Umbilical cord (tissue), 2 donors: ENCODE measurements around the gene CFAP20DC. TPM values are rescaled to one million over a fixed set of nuclear protein-coding genes. Genes with fewer than 3 reads are reported as not detected.
A peak's percentile ranks its signal among the peaks of the same experiment; 100 is the strongest.
"Not testable (repeated sequence)": the region's sequence is repeated elsewhere in the genome, so short reads cannot be mapped to it uniquely, and the experiment has no call there.

ENCODE experiments used
- DNase-seq: peaks from one replicate; pipeline ENCODE4 v3.0.0-alpha.2; 2015; ENCODE audit warnings: low spot score
- total RNA-seq: library from RNA; depleted of rRNA; stranded (reverse); fragments of >200 nt; gene quantifications from one replicate; pipeline ENCODE4 v1.2.3, GENCODE V29; 2014; ENCODE audit warnings: low replicate concordance; ENCODE audit not compliant: insufficient read depth

CFAP20DC gene
- total RNA-seq = 9.4 TPM

DNA sequence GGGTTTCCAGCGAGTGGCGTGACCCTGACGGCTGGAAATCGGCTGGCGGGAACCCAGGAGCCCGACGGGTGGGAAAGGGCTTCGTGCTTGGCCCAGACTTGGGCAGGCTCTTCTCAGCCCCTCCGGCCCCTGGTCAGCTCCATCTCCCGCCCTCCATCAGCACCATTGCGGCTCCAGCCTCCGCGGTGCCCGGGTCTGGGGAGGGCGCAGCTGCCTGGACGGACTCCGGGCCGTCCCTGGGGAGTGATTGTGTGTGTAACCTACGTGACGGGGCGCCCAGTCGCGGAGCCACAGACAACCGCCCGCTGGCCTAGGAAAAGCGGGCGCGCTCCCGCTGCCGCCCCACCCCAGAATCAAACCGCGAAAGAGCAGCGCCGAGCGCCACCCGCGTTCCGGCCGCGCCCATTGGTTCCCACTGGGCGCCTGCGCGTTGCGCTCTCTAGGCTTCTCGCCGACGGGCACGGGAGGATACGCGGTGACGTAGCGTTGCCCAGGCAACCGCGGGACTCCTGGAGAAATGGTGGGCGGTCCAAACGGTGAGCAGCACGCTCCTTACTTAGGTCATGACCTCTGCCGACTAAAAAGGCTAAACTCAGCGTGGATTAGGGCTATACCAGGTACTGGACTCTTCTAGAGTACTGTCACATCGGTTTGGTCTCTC is at the start of gene CFAP20DC:
CFAP20DC (minus strand) TSS at position 355 of the 661 bp plus-strand sequence. CDS start 394 bp downstream, outside the sequence.
- DNase-seq = peak; percentile 97

DNA sequence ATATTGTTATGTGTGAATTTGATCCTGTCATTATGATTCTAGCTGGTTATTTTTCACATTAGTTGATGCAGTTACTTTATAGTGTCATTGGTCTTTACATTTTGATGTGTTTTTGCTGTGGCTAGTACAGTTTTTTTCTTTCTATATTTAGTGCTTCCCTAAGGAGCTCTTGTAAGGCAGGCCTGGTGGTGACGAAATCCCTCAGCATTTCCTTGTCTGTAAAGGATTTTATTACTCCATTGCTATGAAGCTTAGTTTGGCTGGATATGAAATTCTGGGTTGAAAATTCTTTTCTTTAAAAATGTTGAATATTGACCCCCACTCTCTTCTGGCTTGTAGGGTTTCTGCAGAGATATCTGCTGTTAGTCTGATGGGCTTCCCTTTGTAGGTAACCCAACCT is 48.7 kb upstream of the CFAP20DC start:
- DNase-seq = not testable (repeated sequence)

DNA sequence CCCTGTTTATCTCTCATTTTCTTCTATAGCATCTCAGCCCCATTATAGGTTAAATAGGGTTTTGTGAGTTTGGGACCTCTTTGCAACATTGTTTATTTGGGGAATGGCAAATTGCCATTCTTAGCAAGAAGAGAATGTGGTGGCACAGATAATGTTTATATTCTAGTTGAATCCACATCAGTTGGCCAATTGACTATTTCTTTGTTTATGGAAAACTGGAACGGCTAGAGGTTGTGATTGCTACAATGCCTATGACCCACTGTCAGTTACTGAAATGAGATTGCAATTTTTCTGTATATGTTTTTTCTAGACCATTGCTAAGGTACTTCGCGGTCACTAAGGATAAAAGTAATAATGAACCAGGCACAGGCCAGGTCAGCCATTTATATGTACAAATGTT is 44.6 kb upstream of the CFAP20DC start:
- DNase-seq = no peak

DNA sequence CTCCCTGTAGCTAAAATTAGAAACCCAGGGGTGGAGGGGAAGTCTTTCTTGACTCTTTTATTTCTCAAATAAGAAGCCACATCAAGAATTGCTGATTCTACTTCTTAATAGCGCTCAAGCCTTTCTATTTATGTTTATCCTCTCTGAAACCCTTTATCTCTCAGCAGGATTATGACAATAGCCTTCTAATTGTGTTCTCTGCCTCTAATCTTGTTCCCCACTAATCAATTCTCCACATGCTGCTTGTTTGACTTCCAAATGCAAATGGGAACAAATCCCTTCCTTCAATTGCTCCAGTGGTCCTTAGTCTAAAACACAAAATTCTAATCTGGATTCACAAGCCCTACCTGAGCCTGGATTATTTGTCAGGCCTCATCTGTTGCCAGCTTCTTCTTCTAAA is 43.7 kb upstream of the CFAP20DC start:
- no peak for DNase-seq

DNA sequence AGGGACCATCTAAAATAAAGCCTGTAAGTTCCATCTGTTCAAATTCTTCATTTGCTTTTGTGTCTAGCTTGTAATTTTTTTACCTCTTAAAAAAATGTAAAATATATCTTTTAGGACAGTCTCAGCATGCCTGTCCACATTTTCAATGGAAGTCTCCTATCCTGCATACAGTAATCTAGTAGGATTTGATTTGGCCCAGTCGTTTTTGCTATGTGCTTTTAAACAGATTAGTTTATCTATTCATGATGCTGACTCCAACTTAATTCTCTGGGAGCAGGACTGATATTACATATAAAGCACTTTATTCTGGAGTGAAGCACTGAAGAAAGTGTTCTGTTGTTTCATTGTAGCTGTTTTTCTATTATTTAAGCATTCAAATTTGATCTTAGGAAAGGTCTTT is 38.9 kb upstream of the CFAP20DC start:
- DNase-seq = peak; percentile 90

DNA sequence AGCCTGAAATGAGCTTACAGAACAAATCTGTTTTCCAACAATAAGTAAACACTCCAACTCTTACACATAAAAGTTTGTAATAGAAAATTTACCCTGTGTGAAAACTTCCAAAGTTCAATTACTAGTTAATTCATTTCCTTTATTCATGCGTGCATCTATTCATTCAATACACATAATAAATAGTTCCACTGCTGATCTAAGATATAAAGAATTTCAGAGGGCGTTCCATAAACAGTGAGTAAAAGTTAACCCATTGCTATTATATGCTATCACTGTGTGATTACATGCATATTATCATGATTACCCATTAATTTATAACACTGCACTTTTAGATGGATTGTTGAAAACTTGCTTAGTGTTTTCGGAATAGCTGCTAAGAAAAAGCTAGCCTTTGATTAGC is 36.2 kb upstream of the CFAP20DC start:
- DNase-seq = no peak

DNA sequence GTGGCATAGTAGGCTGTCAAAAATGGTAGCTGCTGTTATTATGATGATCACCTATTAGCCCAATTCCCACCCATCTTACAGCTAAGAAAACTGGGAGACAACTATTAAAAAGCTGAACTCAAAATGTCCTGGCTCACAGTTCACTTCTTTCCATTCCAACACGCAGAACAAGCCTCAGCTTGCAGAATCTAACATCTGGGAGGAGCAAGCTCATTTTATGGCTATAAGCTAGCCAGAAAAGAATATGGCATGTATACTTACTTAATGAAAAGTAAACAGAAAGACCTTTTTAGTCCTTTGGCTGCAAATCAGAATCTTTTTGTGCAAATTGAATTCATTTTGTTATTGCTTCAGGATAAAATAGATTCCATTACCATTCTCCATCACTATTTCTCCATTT is 34.8 kb upstream of the CFAP20DC start:
- peak; percentile 40 for DNase-seq

DNA sequence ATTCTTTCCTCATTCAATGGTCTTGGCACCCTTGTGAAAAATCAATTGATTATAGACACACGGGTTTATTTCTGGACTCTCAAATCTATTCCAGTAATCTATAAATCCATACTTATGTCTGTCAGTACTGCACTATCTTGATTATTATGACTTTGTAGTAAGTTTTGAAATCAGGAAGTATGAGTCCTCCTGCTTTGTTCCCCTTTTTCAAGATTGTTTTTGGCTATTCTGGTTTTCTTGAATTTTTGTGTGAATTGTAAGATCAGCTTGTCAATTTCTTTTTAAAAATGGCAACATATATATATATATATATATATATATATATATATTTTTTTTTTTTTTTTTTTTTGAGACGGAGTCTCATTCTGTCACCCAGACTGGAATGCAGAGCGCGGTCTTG is 32.3 kb upstream of the CFAP20DC start:
- DNase-seq = no peak

DNA sequence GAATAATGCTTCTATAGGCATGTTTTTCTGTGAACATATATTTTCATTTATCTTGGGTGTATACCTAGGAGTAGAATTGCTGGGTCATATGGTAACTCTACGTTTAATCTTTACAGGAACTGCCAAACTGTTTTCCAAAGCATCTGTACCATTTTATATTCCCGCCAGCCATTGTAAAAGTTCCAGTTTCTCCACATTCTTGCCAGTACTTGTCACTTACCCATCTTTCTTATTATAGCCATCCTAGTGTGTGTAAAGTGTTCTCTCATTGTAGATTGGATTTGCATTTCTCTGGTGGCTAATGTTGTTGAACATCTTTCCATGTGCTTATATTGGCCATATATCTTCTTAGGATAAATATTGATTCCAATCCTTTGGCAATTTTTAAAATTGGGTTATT is 31.2 kb upstream of the CFAP20DC start:
- no peak for DNase-seq

DNA sequence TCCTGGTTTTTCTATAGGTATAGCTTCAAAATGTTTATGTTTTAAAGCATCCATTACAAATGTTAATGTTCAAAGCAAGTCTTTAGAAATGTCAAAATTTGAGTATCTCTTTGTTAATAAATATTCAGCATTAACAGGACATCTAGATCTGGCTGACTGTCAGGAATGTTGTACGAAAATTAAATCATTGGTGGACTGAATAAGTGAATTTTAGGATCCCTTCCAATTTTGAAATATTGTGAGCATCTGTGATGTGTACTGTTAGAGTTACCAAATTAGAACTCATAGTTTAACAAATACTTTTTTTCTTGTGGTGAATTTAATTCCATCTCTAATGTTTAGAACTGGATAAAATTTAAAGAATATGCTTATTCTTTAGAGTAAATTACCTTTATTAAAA is 30.1 kb upstream of the CFAP20DC start:
- DNase-seq = no peak

DNA sequence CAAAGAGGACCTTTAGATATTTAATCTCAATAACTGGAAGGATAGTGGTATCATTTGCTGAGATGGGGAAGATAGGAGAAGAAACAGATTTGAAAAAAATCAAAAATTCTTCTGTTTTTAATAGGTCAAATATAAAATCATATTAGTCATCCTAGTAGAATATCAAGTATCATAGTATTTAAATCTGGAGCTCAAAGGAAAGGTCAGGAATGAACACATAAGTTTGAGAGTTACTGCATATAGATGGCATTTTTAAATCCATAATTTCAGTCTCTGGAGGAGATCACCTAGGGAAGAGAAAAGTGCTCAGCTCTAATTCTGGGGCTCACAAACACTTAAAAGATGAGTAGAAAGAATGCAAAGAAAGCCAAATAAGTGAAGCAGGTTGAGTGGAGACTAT is 24.9 kb upstream of the CFAP20DC start:
- DNase-seq = no peak

DNA sequence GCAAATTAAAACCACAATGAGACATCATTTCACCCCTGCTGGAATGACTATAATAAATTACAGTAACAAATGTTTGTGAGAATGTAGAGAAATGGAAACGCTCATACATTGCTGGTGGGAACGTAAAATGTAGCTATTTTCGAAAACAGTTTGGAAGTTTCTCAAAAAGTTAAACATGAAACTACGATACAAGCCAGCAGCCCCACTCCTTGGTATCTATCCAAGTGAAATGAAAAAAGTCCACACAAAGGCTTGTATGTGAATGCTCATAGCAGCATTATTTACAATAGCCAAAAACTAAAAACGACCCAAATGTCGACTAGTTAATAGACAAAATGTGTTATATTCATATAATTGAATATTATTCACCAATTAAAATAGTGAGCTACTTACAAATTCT is 22.9 kb upstream of the CFAP20DC start:
- no peak for DNase-seq

DNA sequence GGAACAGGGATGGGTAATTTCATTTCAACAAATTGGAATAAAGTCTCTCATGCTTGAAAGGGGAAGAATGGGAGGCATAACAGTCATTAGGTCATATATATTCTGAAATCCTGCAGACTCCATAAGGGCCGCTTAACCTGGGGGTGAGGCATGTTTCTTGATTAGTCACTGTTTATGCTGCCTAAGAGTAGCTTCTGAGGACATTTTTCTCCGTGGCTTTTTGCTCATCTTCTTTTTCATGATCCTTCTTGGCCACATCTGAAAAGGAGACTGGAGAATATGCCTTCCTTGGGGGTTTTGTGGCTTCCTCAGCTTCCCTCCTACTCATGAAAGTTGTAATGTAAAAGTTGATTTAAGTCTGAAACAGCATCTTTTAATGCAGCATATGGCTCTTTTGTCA is 20.0 kb upstream of the CFAP20DC start:
- DNase-seq = no peak

DNA sequence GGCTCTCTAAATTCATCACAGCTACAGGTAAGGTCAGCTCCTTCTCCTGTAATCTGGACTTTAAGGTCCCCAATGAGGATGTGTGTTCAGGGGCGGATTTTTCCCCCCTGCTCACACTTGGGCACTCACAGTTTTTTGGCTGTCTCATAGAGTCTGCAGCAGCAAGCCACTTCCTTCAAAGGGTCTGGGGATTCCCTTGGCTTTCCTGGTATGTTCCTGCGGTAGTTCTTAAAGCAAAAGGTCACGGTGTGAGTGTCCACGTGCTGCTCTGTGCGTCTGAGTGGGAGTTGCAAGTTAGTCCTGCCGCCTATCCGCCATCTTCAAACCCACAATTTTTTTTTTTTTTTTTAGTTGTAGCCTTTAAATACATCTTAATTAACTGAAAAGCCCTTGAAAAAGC is 15.4 kb upstream of the CFAP20DC start:
- no peak for DNase-seq

DNA sequence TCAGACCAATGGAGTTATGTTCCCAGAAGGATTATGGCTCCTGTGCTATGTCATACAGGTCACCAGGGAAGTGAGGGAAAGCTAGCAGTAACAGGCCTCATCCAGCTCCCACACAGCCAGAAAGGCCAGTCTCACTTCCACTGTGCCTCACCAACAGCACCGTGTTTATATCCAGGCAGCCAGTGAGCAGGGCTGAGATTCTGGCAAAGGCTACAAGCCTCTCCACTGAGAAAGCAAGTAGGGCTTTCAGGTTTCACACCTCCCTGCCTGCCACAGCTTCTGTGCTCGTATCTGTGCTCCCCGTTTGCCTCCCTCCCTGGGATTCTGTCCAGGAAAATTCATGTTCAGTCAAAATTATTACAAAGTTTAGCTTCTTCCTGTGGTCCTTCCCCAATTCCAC is 14.9 kb upstream of the CFAP20DC start:
- no peak for DNase-seq

DNA sequence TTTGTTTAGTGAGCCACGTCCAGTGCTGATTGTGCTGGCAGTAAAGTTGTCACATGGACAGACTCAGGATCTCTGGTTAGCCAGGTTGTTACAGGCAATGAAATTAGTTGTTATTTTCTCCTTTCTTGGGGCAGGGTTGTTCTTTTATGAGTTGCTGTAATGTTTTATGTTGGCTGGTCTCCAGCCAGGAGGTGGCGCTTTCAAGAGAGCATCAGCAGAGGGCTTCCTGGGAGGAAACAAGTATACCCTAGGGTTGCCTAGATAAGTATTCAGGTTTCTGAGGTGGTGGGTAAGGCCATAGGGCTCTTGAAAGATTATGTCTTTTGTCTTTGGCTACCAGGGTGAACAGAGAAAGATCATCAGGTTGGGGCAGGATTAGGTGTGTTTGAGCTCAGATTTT is 14.5 kb upstream of the CFAP20DC start:
- no peak for DNase-seq

DNA sequence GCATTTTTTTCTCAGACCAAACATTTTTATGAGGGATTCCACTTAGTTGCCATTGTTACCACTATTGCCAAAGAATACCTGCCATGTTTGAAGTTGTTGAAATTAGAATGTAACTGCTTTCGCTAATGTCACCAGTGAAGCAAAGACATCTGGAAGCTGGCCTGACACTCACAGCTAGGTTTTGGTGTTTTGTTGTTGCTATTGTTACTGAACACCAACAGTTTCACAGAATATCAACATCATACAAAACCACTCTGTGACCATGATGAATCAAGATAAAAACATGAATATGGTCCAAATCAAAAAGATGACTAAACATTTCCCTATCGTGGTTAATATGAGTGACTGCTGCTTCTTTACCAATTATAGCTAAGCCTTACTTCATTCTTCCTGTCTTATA is 6.9 kb upstream of the CFAP20DC start:
- no peak for DNase-seq

DNA sequence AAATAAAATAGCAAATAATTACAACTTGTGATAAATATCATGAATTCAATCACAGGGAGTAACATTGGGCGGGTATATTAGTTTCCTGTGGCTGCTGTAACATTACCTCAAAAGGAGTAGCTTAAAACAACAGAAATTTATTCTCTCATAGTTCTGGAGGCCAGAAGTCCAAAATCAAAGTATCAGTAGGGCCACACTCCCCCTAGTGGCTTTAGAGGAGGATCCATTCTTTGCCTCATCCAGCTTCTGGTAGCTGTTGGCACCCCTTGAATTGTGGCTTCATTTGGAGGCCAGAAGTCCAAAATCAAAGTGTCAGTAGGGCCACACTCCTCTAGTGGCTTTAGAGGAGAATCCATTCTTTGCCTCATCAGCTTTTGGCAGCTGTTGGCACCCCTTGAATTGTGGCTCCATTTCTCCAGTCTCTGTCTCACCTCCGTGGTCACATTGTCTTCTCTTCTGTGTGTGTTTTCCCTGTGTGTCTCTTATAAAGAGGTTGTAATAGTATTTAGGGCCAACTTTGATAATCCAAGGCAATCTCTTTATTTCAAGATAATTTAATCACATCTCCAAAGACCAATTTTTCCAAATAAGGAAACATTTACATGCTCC is 3.1 kb upstream of the CFAP20DC start:
- peak; percentile 13 for DNase-seq

DNA sequence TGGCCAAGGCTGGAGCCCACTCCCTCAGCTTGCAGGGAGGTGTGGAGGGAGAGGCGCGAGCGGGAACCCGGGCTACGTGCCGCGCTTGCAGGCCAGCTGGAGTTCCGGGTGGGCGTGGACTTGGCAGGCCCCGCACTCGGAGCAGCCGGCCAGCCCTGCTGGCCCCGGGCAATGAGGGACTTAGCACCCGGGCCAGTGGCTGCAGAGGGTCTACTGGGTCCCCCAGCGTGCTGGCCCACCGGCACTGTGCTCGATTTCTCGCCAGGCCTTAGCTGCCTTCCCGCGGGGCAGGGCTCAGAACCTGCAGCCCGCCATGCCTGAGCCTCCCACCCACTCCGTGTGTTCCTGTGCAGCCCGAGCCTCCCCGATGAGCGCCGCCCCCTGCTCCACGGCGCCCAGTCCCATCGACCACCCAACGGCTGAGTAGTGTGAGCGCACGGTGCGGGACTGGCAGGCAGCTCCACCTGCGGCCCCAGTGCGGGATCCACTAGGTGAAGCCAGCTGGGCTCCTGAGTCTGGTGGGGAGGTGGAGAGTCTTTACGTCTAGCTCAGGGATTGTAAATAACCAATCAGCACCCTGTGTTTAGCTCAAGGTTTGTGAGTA is 1.1 kb upstream of the CFAP20DC start:
- not testable (repeated sequence) for DNase-seq

DNA sequence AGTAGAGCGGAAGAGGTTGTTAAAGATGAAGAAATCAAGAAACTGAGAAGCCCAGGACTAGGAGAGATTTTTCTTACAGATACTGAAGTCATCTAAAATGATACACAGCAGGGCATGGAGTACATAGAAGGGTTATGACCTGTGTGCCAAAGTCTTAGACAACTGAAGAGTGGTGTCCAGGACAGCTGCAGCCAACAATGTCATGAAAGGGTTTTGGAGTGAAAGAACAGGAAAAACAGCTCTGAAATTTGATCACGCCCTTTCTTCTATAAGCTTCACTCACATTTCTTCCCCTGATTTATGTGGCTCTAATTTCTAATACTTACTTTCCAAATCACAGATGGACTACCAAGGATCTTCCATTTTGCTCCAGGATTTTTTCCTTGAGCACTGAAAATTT is 3.0 kb downstream of the CFAP20DC start:
- no peak for DNase-seq

DNA sequence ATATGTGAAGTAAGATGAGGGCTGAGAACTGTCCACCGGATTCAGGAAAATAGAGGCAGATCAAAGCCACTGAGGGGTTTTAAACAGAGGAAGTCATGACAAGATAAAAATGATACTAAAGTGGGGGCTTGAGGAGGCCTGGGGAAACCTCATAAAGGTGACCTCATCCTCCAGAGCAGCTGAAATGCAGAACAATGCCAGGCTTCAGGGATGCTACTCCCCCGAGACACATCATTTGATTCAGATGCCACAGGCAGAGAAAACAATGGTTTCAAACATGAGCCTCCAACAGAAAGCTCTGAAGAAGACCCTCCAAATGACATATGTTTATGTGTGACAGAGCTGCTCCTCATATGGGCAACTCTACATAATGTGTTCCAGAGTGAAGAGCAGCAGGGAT is 6.4 kb downstream of the CFAP20DC start:
- no peak for DNase-seq

DNA sequence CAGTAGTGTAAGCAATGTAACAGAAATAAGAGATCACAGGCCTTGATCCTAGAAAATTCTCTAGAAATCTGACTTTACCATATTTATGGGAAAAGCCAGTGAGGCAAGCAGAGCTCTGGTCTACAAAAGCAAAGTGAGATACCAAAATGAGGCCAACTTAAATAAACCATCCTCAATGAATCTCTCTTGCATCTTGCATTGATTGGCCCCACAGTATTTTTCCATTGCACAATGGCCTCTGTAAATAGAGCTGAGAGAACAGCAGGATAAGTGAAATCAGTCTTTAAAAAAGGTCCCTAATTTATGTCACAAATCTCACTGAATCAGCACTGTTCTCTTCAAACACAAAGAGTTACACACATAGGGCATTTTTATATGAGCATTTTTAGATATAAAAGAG is 8.9 kb downstream of the CFAP20DC start:
- DNase-seq = peak; percentile 28

DNA sequence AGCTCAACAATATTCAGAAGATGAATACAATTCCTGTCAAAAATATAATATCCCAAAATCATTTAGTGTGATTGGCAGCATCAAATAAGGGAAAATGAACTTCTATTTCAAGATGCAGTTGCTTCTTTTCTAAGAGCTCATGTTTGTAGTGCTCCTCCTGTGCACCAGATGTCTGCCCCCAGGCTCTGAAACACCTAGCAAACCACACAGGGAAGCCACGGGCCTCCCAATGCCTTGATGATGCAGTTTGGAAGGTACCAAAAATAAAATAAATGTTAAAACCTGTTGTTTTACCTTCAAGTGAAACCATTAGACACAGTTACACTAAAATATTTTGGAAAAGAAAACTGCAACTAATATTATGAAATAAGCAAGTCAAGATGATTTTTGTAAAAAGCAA is 22.2 kb downstream of the CFAP20DC start:
- no peak for DNase-seq
